ENCODE results near the gene FAM117A.

- TF ChIP-seq POLR2A (IDR thresholded peaks at IDR 0.05; ENCODE audit: low read depth, low read length) = no peak
- TF ChIP-seq TAF1 (IDR thresholded peaks at IDR 0.05; ENCODE audit: borderline replicate concordance, low read depth, low read length) = no peak
- no peak for TF ChIP-seq POLR2AphosphoS5 (IDR thresholded peaks at IDR 0.05; ENCODE audit: low read depth, low read length)
Observed at GRCh38 chr17:49690256-49690655, 73.7 kb downstream of the FAM117A start.

Measured in GM12892 (cell line).